OCI-LY3 (cell line): ENCODE measurements around the gene CCDC24.

Experiments
- EZH2phosphoT487 ChIP-seq: fragments of 200-600 bp; shearing (Covaris generic); IDR thresholded peaks from 2 replicates; pipeline ENCODE4 v1.6.1; 2018; ENCODE audit warnings: antibody characterized with exemption, mixed run types, low read depth
- TF ChIP-seq, protein P1 (sequence below): fragments of 200-600, 300-600 bp; sonication (generic); IDR thresholded peaks from 2 replicates; pipeline ENCODE4 v1.5.1; 2014; ENCODE audit warnings: antibody characterized with exemption, low read length, low read depth

DNA sequence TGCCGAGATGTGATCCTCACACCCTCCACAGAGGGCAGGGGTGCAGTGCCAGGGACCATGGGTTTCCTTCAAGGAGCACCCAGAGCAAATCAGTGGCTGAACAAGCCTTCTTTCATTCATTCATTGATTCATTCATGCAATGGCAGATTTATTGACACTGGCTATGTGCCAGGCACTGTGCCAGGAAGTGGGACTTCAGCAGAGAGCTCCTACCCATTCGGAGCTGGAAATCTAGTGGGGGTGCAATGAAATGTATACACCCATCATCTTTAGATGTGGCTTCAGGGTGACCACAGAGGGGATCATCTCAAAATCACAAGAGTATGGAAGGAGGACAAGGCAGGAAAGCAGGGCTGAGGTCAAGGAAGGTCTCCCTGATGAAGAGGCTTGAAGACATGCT is 21.0 kb downstream of the CCDC24 start:
- TF ChIP-seq, protein P1, sequence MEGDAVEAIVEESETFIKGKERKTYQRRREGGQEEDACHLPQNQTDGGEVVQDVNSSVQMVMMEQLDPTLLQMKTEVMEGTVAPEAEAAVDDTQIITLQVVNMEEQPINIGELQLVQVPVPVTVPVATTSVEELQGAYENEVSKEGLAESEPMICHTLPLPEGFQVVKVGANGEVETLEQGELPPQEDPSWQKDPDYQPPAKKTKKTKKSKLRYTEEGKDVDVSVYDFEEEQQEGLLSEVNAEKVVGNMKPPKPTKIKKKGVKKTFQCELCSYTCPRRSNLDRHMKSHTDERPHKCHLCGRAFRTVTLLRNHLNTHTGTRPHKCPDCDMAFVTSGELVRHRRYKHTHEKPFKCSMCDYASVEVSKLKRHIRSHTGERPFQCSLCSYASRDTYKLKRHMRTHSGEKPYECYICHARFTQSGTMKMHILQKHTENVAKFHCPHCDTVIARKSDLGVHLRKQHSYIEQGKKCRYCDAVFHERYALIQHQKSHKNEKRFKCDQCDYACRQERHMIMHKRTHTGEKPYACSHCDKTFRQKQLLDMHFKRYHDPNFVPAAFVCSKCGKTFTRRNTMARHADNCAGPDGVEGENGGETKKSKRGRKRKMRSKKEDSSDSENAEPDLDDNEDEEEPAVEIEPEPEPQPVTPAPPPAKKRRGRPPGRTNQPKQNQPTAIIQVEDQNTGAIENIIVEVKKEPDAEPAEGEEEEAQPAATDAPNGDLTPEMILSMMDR: no peak
- TF ChIP-seq EZH2phosphoT487: no peak
